OCI-LY3 (cell line): Measurements from ENCODE around the gene WLS.

ENCODE experiments used
- CTCF ChIP-seq: fragments of 200-600, 300-600 bp; sonication (generic); IDR thresholded peaks from 2 replicates; pipeline ENCODE4 v1.5.1; 2014; ENCODE audit warnings: antibody characterized with exemption, low read length, low read depth
- EZH2phosphoT487 ChIP-seq: fragments of 200-600 bp; shearing (Covaris generic); IDR thresholded peaks from 2 replicates; pipeline ENCODE4 v1.6.1; 2018; ENCODE audit warnings: antibody characterized with exemption, mixed run types, low read depth

DNA sequence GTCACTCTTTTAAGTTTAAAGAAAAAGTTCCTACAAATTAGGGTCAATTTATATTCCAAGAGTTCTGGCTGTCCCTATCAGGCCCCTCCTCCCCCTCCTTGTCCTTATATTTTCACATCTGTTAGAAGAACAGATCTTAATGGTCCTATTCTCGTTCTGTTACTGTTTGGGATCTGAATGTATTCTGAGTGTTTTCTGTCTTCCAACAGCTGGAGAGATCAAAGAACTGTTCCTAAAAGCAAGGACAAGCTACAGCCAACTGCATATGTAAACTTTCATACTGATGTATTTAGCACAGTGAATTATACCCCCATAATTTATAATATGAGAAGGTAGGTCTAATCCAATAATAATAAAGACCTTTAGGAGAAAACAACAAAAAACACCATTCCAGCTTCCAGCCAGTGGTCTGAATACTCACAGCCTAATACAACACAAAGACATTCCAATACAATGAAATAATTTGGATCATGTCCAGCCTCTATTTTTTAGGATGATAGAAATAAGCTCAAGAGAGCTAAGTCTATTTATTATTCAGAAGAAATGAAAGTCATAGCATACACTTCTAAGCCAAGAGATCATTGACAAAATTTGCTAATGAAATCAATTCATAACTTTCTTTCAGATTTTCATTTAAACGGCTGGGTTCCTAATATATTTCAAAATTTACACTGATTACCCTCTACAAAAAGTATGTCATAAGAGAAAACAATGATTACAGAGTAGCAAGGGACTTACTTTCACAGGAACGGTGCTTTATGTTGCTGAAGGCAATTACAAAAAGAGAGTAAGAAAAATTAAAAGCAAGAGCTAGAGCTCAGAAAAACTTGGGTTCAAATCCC, 25.3 kb downstream of the WLS start:
- TF ChIP-seq CTCF (no peak), EZH2phosphoT487 (no peak)
